Purkinje cell (primary cell): ENCODE data around the gene TRIM48. TPM values are rescaled to one million over a fixed set of nuclear protein-coding genes. Genes with fewer than 3 reads are reported as not detected.

Experiments
- polyA plus RNA-seq: library from polyadenylated mRNA; unstranded; fragments of >200 nt; fragmentation: Nextera tagmentation; gene quantifications from 2 replicates; pipeline ENCODE4 v1.2.1, GENCODE V29; 2014

The TRIM48 gene
- not detected in 2 replicates for polyA plus RNA-seq

GRCh38 chr11:55261855-55262254 lies at the start of gene TRIM48:
Gene TRIM48, plus strand, starts transcription at chr11:55262155. Its CDS starts 113 bp downstream, at chr11:55262268.

Other genes with a start within 250 kb of the TRIM48 start
- gene OR4A16, start 81.0 kb downstream of the TRIM48 start, polyA plus RNA-seq = not detected in 2 replicates
- gene OR4A15, start 105.8 kb downstream of the TRIM48 start, polyA plus RNA-seq = not detected in 2 replicates